Articular chondrocyte of knee joint (primary cell): ENCODE results near the gene PIRT. TPM values are rescaled to one million over a fixed set of nuclear protein-coding genes. Genes with fewer than 3 reads are reported as not detected.

Source experiments
- small RNA-seq: library from RNA; depleted of rRNA; stranded (forward); fragments of <200 nt; gene quantifications from one replicate; pipeline ENCODE3, GENCODE V24; 2012
- total RNA-seq: library from RNA; depleted of rRNA; stranded (reverse); fragments of >200 nt; gene quantifications from 2 replicates; pipeline ENCODE4 v1.2.3, GENCODE V29; 2012

Gene PIRT
- not detected in 2 replicates for total RNA-seq

DNA sequence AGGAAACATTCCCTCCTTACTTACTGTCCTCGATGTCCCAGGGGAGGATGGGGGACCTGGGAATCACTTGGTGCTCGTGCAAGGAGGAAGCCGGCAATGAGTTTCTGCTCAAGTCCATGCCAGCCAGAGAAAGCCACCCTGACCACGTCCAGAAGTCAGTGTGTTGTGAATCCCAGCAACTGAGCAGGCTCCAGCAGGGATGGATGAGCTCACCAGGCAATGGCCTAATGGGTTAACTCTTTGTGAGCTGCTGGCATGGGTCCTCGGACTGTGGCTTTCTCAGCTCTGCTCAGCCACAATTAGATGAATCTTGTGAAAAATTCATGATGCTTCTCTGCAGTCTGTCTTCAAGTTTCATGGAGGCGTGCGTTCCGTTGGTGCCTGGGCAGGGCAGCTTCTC is at the start of gene PIRT:
Gene PIRT (minus strand): TSS at position 167 of the 400 bp plus-strand sequence. CDS start 12,442 bp downstream, outside the sequence.

GRCh38 chr17:10803830-10804475 is 33.9 kb downstream of the PIRT start, which contains the start of gene TMEM238L:
TSS of gene TMEM238L (minus strand) at chr17:10804099. CDS start at chr17:10803963, 136 bp downstream.

Small RNA genes lying within 50 kb of the gene (small RNA-seq; reads per million reads assigned to genes)
- not detected for gene AC015908.2
- not detected for gene RNU6-1065P
- gene TMEM238L, result not detected

Other genes starting within 250 kb of the PIRT start
- gene MYH3, start 180.8 kb downstream of the PIRT start, total RNA-seq, result 0.86 and 1.4 TPM in 2 replicates
- 22.3 and 23.9 TPM in 2 replicates for gene SCO1, start 140.6 kb downstream of the PIRT start, total RNA-seq
- gene ADPRM, start 140.5 kb downstream of the PIRT start, total RNA-seq, result 14.3 and 17.1 TPM in 2 replicates
- 3.6 and 6.8 TPM in 2 replicates for gene TMEM220, start 108.1 kb downstream of the PIRT start, total RNA-seq
- gene TMEM238L, start 34.0 kb downstream of the PIRT start, total RNA-seq, result not detected in 2 replicates